GM19193 (cell line): ENCODE results near the gene TOR4A.

Experiments
- POLR2A ChIP-seq: IDR thresholded peaks from 4 replicates; pipeline ENCODE4 v1.6.1; 2011; ENCODE audit not compliant: insufficient read depth, insufficient read length; ENCODE audit errors: extremely low read depth

The TOR4A gene

DNA sequence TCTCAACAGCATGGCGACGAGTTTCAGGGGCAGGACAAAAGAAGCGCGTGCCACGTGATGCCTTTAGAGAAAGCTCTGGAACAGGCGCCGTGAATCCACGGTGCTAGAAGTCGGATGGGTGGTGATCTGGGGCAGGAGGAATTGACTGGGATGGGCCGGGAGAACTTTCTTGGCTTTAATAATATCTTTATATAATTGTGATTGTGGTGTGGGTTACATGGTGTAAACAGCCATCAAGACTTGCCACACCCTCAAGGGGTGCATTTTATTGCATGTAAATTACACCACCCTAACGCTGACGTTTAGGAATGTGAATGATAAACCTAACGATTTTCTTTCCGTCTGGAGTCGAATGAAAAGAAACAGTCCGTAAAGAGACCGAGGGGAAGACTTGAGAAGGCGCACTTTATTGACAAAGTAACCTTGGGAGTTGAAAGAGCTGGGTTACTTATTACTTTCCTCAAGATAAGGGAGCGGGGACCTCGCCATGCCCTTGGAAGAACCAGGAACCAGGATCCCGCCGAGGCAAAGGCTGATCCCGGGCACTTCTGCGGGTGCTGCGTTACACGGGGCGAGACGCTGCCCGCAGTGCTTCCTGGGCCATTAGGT, 16.1 kb downstream of the TOR4A start:
- TF ChIP-seq POLR2A, result no peak

DNA sequence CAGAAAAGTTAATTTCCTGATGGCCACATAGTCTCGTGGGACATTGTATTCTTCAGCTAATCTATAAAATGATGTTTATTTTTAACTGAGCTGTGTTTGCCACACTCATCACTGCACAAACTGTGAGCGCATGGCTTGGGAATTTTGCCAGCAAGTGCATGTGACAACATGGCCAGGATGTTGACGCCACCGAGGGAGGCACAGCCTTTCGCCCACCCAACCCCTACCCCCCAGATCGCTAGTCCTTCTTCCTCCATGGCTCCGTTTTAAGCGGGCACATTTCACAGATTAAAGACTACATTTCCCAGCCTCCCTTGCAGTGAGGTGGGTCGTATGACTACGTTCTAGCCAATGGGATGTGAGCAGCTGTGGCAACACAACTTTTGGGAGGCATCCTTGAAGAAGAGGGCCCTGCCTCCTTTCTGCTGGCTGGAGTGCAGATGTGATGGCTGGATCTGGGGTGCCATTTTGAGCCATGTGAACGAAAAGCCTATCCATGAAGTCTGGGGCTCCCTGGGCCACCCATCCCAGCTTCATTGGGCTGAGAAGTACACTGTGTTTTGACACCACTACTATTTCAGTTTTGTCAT, 16.7 kb downstream of the TOR4A start:
- no peak for TF ChIP-seq POLR2A

DNA sequence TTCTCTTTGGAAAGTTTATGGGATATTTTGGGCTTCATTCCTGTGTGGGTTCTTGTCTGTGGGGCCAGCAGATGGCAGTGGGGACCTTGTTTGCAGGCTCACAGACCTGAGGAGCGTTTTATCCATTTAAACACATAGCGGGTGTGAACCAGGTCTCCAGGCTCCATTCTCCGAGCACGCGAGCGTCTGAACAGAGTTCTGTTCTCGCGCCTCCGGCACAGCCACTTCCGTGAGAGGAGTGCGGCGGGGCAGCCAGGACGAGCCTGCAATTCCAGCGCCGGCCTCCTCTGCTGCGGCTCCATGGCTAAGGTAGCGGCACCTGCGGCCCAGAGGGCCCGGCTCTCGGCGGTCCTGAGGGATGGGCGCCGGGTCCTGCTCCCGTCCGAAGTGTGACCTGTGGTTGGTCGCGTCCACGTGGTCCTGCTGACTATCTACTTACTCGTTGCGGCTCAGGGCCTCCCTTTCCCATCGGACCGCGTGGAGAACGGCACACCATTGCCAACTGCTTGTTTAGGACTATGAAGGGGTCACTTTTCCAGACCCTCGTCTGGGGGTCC, 17.2 kb downstream of the TOR4A start:
- no peak for TF ChIP-seq POLR2A

DNA sequence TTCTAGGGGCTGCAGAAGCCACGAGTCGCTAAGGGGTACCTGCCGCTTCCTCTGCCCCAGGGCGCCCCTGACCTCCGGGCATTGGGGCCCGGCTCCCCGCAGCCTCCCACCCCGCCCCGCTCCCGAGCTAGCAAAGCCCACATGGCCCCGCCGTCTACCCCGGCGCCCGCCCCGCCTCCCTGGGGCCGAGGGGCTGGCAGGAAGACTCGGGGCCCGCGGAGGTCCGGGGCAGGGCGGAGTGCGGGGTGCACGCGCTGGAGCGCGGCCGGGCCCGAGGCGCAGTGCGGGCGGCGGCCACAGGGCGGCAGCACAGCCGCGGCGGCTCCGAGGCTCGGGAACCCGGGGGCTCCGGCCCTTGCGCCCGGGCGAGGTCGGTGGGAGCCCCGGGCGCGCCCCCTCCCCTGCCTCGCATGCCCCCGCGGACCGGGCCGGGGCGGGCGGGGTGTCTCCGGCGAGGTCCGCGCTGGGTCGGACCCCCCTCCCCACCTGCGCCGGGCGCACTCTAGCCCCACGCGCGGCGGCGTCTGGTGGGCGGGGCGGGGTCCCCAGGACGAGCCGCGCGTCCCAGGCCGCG, 17.8 kb downstream of the TOR4A start:
- no peak for TF ChIP-seq POLR2A

DNA sequence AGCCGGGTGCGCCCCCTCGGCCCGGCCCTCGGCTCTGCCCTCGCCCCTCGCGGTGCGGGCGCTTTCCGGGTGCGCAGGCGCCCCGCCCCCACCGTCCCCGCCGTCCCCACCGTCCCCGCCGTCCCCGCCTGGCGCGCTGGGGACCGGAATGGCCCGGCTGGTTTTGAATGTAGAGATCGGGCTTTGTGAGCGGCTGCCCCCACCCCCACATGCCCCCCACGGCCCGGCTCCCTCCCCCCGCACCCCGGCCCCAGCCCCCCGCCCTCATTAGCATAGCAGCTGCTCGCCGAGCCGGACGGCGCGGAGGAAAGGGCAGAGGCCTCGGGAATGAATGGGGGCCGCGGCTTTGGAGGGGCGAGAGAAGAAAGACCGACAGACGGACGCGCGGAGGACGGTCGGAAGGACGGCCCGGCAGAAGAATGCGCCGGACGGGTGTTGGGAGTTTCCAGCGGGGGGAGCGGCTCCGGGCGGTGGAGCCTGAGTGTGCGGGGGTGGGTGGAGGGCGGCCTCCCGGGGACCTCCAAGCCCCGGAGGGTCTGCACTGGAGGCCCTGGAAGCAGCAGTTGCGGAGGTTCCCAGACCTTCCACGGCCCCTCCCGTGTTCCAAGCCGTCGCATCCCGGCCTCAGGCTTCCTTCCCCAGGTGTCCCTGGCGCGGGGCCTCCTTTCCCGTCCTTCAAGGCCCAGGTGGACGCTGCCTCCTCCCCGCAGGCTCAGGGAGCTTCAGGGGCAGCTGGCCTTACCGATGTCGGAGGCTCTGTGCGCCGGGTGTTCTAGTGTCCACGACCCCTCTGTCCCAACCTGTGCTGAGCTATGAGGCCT, 18.5 kb downstream of the TOR4A start:
- no peak for TF ChIP-seq POLR2A

DNA sequence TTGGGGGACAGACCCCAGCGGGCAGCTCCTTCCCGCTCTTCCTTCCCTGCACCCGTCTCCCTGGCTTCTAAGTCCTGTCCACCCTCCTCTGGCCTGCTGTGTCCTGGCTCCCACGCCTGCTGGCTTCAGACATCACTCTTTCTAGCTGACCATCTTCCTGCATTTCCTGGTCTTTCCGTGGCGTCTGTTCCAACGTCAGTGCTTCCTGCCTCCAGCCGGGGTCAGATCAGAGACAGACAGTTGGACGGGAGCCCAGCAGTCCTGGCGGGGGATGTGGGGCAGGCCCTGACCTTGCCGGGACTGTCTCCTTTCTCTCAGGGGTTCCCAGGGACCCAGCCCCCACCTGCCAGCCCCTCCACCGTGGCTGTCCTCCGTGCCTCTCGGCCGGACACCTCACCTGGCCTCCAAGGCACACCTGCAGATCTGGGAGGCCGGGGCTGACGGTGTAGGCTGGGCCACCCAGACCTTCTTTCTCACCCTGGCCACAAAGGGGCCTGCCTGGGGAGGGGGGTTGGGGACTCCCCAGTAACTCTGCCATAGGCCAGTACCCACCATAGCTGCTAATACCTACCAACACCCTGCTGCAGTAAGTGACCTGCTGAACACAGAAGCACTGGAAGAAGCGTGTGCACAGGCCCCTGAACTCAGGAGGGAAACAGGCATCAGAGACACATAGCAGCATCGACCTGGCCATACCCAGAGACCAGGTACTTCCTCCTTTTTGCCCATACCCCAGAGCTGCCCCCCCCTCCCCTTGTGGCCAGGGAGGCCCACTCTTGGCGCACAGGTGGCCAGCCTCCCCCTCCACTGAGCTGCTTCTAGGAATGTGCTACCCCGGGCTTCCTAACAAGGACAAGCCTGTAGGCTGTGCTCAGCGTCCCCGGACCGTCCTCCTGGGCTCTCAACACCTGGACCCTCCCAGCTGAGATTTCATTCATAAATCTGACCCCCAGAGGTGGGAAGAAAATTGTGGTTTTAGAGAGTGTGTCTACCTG, 19.4 kb downstream of the TOR4A start:
- no peak for TF ChIP-seq POLR2A

DNA sequence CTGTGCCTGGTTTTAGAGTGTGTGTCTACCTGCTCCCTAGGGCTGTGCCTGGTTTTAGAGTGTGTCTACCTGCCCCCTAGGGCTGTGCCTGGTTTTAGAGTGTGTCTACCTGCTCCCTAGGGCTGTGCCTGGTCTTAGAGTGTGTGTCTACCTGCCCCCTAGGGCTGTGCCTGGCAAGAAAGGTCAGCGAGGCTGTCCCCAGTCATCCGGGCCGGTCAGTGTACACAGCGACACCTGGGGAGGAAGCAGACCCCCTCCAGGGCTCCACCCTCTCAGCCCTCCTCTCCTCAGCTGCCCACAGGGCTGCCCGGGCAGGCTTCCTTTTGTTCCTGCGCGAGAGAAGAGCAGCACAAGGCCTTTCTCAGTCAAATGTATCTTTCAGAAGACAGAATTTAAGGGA, 20.4 kb downstream of the TOR4A start:
- no peak for TF ChIP-seq POLR2A

GRCh38 chr9:137298401-137299202, 21.1 kb downstream of the TOR4A start:
- no peak for TF ChIP-seq POLR2A

GRCh38 chr9:137299203-137299565, 21.7 kb downstream of the TOR4A start:
- TF ChIP-seq POLR2A, result no peak

GRCh38 chr9:137299938-137300337, 22.4 kb downstream of the TOR4A start:
- TF ChIP-seq POLR2A, result no peak

GRCh38 chr9:137300567-137301080, 23.1 kb downstream of the TOR4A start:
- TF ChIP-seq POLR2A, result no peak

- no peak for TF ChIP-seq POLR2A
Observed at GRCh38 chr9:137301081-137301947, 23.8 kb downstream of the TOR4A start.
